ENCODE measurements around the gene FARSA. TPM values are rescaled to one million over a fixed set of nuclear protein-coding genes. Genes with fewer than 3 reads are reported as not detected.

The FARSA gene
- total and polyA plus RNA-seq, 2 donors (not counting 3 experiments of a cell fraction or from before 2014, with no cell fraction given): 51.8 to 77.4 TPM

DNA sequence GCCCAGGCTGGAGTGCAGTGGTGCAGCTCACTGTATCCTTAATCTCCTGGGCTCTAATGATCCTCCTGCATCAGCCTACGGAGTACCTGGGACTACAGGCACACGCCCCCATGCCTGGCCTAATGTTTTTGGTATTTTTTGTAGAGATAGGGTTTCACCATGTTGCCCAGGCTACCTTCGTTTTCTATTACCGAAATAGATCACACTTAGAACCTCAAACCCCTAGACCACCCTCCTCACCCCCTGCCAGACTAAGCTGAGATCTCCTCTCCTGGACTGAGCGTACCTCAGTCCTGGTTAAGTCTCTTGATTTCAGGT lies 46.9 kb downstream of the FARSA start:
- BruUV-seq (replicated peaks): no TSS peak
- TF ChIP-seq, protein P1, sequence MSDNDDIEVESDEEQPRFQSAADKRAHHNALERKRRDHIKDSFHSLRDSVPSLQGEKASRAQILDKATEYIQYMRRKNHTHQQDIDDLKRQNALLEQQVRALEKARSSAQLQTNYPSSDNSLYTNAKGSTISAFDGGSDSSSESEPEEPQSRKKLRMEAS (IDR thresholded peaks at IDR 0.05; ENCODE audit: insufficient read depth, insufficient read length): no peak
- no peak for TF ChIP-seq POLR2AphosphoS5 (IDR thresholded peaks at IDR 0.05; ENCODE audit: insufficient read depth, low read depth, low read length)
- TF ChIP-seq, protein P2, sequence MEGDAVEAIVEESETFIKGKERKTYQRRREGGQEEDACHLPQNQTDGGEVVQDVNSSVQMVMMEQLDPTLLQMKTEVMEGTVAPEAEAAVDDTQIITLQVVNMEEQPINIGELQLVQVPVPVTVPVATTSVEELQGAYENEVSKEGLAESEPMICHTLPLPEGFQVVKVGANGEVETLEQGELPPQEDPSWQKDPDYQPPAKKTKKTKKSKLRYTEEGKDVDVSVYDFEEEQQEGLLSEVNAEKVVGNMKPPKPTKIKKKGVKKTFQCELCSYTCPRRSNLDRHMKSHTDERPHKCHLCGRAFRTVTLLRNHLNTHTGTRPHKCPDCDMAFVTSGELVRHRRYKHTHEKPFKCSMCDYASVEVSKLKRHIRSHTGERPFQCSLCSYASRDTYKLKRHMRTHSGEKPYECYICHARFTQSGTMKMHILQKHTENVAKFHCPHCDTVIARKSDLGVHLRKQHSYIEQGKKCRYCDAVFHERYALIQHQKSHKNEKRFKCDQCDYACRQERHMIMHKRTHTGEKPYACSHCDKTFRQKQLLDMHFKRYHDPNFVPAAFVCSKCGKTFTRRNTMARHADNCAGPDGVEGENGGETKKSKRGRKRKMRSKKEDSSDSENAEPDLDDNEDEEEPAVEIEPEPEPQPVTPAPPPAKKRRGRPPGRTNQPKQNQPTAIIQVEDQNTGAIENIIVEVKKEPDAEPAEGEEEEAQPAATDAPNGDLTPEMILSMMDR (IDR thresholded peaks at IDR 0.05; ENCODE audit: extremely low read depth in 1 of 2, insufficient read depth in 1 of 2, low read depth in 1 of 2, low read length in 2 of 2): no peak
- no peak overlapping the region for H3K4me3 ChIP-seq (replicated peaks in 1 of 3; ENCODE audit: insufficient read depth in 1 of 3, low read depth in 1 of 3, low read length in 3 of 3)
- dilution Hi-C loops (cut with MboI; ENCODE audit: extremely low pct_ligation_motif_present, low sequenced_read_pairs) (no loop called here), intact Hi-C loops (cut with micrococcal nuclease) (no loop called here)
- no peaks in the 10 kb centered on the region for H3K36me3 ChIP-seq (ENCODE audit: control insufficient read depth in 2 of 2, extremely low read depth in 1 of 2, insufficient read depth in 2 of 2, low read length in 2 of 2)
- H3K27me3 ChIP-seq (ENCODE audit: control insufficient read depth in 2 of 2, insufficient read depth in 2 of 2, low read length in 2 of 2): peaks cover 12 to 22% of the 10 kb centered on the region in 2 experiments
- no peak overlapping the region for H3K9ac ChIP-seq (replicated peaks; ENCODE audit: extremely low read depth, insufficient read depth, low read length)
- peaks cover 5% of the 10 kb centered on the region for H3K4me1 ChIP-seq (ENCODE audit: control insufficient read depth, extremely low read depth, insufficient read depth, low read length)
- no peak overlapping the region for H3K4me2 ChIP-seq (ENCODE audit: insufficient read depth, low read length)
- no peak overlapping the region for H3K27ac ChIP-seq (ENCODE audit: insufficient read depth, low read depth, low read length)
- no peaks in the 10 kb centered on the region for H4K20me1 ChIP-seq (replicated peaks; ENCODE audit: control insufficient read depth, extremely low read depth, insufficient read depth, low read length)
- POLR2A ChIA-PET: no interaction called here
- peak; percentile 15 for FAIRE-seq
- no peaks in the 10 kb centered on the region for H3K9me1 ChIP-seq (replicated peaks; ENCODE audit: control insufficient read depth, extremely low read depth, insufficient read depth, low read length)
- no peak overlapping the region for H2AFZ ChIP-seq (ENCODE audit: low read depth, low read length)
- no peak for DNase-seq (ENCODE audit: low read depth, low spot score)
- no peaks in the 10 kb centered on the region for H3K9me3 ChIP-seq (replicated peaks; ENCODE audit: control insufficient read depth, insufficient read depth, low read length)
- CTCF ChIA-PET: interaction anchor here (0.6 kb wide), 1 partner anchor 346 kb away, joined by 4 read pairs; no protein-coding TSS in a partner anchor
- H3K79me2 ChIP-seq (ENCODE audit: control insufficient read depth, insufficient read depth, low read length): no peaks in the 10 kb centered on the region

Measured in endothelial cell of umbilical vein (primary cell).